Measurements from ENCODE around the gene PANK1.

The PANK1 gene

GRCh38 chr10:89615112-89615511 is 29.9 kb downstream of the PANK1 start:
- no peak for DNase-seq

GRCh38 chr10:89613582-89613981 is 31.5 kb downstream of the PANK1 start:
- no peak for DNase-seq

- no peak for DNase-seq
Measured at GRCh38 chr10:89611282-89611681, 33.8 kb downstream of the PANK1 start.

GRCh38 chr10:89609833-89610346 is 35.2 kb downstream of the PANK1 start:
- no peak for DNase-seq

- no peak for DNase-seq
Measured at GRCh38 chr10:89604200-89604599, 40.8 kb downstream of the PANK1 start.

GRCh38 chr10:89602919-89603318 is 42.1 kb downstream of the PANK1 start:
- no peak for DNase-seq

- DNase-seq: no peak
Measured at GRCh38 chr10:89601728-89602361, 43.2 kb downstream of the PANK1 start.

- DNase-seq: no peak
Measured at GRCh38 chr10:89600041-89600440, 45.0 kb downstream of the PANK1 start.

GRCh38 chr10:89593043-89593442 is 52.0 kb downstream of the PANK1 start:
- DNase-seq: no peak

- DNase-seq: no peak
Measured at GRCh38 chr10:89592539-89592938, 52.5 kb downstream of the PANK1 start.

- no peak for DNase-seq
Measured at GRCh38 chr10:89591796-89592271, 53.2 kb downstream of the PANK1 start.

GRCh38 chr10:89591111-89591795 is 53.8 kb downstream of the PANK1 start:
- no peak for DNase-seq

GRCh38 chr10:89590326-89590725 is 54.7 kb downstream of the PANK1 start:
- no peak for DNase-seq

GRCh38 chr10:89589101-89589720 is 55.8 kb downstream of the PANK1 start:
- DNase-seq: no peak

- DNase-seq: no peak
Measured at GRCh38 chr10:89588671-89589070, 56.4 kb downstream of the PANK1 start.

- DNase-seq: no peak
Measured at GRCh38 chr10:89582022-89582421, 63.0 kb downstream of the PANK1 start.

- no peak for DNase-seq
Measured at GRCh38 chr10:89580243-89580642, 64.8 kb downstream of the PANK1 start.

- DNase-seq: no peak
Measured at GRCh38 chr10:89576696-89577095, 68.3 kb downstream of the PANK1 start.

GRCh38 chr10:89576022-89576421 is 69.0 kb downstream of the PANK1 start:
- no peak for DNase-seq

- DNase-seq: no peak
Measured at GRCh38 chr10:89575031-89575430, 70.0 kb downstream of the PANK1 start.

- no peak for DNase-seq
Measured at GRCh38 chr10:89574368-89574767, 70.7 kb downstream of the PANK1 start.

- DNase-seq: no peak
Measured at GRCh38 chr10:89567576-89568245, 77.3 kb downstream of the PANK1 start.

GRCh38 chr10:89566992-89567391 is 78.0 kb downstream of the PANK1 start:
- DNase-seq: no peak
